ENCODE data around the gene MOGAT3.

The MOGAT3 gene

DNA sequence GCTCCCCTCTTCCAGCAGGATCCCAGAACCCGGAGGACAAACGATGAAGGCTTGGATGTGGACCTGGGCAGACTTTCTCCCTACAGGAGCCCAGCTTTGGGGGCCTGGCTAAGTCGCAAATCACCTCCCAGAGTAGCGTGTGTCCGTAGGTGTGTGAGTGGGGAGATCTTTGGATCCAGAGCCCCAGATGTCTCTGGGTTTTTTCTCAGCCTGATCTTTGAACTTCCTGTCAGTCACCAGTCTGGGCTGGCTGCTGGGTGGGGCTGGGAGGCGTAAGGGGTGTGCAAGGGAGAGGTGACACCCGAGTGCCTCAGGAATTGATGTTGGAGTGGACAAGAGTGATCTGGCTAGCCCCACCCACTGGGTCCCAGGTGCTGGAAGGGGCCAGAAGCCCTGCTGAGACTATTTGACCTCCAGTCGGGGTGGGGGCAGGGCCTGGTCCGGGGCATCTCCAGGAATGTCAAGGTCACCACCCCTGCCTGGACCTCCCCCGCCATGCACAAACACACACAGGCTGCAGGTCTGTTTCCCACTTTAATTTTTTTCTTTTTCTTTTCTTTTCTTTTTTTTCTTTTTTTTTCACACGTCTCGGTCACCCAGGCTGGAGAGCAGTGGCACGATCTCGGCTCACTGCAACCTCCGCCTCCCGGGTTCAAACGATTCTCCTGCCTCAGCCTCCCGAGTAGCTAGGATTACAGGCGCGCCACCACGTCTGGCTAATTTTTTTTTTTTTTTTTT lies at the start of gene MOGAT3:
Gene MOGAT3, minus strand, starts transcription at position 175 of the 738 bp plus-strand sequence. CDS start 182 bp downstream, outside the sequence.
- no peak for DNase-seq (ENCODE audit: low read depth)

DNA sequence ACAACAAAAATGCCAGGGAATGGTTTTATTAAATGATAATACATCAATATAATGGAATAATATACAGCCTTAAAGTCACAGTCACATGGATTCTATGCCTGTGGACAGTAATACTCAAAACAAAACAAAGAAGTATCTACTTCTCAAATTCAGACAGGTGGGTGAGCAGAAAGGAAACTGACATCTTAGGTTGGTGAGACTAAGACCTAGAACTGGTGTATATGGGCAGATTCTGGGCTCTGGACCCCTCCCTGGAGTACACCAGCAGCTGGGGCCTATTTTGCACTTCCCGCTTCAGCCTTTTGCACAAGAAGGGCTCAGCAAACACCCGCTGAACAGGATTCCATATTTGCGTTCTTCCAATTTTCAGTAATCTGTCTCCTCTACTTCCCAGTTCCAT lies 49.5 kb upstream of the MOGAT3 start:
- DNase-seq (ENCODE audit: low read depth) = no peak

- no peak for DNase-seq (ENCODE audit: low read depth)
Measured at GRCh38 chr7:101248276-101248675, 47.4 kb upstream of the MOGAT3 start.

DNA sequence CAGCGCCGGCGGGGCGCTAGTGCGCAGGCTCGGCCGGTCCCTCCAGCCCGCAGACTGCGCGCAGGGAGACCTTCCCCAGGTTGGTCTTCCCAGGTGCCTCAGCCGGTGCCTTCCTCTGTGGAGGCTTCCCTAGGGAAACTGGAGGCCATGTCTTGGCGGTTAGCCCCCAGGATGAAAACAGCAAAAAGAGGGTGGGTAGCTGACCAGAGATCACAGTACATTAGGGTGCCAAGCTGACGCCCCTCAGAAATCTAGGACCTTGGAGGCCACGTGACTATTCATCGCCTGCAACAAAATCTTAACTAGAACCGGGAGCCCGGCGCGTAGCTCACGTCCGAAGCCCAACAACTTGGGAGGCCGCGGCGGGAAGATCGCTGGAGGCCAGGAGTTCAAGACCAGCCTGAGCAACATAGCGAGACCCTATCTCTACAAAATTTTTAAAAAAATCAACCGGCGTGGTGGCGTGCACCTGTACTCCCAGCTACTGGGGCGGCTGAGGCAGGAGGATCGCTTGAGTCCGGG lies 44.4 kb upstream of the MOGAT3 start:
- DNase-seq (ENCODE audit: low read depth) = no peak

DNA sequence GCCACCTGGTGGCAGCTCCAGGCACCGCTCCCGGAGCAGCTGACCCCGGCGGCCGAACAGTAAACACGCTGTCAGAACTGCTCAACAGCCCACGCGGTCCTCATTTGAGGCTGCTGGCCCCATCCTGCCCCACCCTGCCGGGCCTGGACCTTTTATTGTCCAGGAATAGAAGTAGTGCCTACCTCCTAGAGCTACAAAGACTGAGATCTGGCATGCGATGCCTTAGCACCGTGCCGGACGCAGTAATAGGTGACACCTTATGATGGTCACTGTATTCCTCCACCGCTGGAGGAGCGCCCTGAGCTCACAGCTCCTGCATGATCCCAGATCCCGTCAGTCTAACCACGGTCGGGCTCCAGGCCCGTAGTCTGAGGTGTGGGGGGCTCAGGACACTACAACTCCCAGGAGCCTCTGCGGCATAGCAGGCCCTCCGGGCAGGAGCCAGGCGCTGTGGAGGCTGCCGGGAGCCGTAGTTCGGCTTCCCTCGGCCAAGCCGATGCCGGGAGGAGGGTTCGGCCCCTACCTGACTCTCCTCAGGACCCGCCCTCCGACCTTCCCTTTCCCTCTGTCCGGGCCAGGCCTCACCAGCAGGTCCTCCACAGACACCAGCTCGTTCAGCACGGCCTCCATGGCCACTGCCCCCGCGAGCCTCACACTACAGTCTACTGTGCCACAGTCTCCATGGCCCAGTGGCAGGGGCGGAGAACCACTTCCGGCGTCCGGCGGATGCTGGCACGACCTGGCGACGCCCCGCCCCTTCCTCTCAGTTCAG lies 43.7 kb upstream of the MOGAT3 start, which contains the start of gene FIS1:
Gene FIS1, minus strand, starts transcription at position 707 of the 772 bp plus-strand sequence. Its CDS starts 77 bp downstream, at position 630.
- DNase-seq (ENCODE audit: low read depth) = peak; percentile 79

DNA sequence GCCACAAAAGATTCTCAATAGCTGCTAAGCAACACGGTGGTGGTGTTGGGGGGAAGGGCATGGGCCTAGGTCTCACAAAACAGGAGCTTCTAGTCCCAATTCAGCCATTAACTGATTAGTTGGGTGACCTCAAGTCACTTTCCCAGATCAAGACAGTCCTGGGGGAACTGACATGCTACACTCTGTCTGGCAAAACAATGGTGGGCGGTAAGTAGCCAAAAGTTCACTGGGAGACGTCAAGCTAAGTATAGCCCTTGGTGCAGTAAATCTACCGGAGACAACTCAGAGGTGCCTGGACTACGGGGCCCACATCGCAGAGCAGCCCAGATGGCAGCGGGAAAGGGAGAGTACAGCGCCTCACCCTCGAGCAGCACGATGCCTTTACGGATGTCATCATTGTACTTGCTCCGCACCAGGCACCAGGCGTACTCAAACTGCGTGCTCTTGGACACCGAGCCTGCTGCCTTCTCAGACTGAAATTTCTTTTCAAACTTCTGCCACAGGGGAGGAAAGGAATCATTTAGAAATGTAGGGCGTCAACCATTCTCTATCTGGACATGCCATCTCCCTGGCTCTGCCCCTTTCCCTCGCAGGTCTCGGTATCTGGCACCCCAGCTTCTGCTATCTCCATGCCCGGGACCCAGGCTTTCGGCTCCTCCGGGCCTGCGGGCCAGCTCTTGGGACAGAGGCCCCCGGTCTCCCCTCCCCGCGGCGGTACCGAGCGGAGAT lies 43.0 kb upstream of the MOGAT3 start:
- no peak for DNase-seq (ENCODE audit: low read depth)

DNA sequence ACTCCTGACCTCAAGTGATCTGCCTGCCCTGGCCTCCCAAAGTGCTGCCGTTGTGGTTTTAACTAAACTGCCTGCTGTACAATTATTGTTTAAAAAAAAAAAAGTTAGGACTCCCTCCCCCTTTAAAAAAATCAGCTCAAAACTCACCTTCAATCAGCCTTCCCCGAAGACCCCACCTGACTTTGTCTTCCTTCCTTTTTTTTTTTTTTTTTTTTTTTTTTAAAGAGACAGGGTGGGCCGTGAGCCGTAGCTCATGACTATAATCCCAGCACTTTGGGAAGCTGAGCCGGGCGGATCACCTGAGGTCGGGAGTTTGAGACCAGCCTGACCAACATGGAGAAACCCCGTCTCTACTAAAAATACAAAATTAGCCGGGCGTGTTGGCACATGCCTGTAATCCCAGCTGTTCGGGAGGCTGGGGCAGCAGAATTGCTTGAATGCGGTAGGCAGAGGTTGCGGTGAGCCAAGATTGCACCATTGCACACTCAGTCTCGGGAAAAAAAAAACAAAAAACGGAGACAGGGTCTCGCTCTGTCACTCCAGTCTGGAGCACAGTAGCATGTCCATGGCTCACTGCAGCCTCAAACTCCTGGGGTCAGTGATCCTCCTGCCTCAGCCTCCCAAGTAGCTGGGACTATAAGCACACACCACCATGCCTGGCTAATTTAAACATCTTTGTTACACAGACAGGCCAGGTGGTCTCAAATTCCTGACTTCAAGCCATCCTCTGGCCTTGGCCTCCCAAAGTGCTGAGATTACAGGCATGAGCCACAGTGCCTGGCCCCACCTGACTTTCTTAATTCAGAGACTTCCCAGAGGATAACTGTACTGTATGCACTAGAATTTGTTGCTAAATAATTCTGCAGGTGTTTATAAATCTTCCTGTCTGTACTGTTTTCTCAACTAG lies 40.9 kb upstream of the MOGAT3 start:
- DNase-seq (ENCODE audit: low read depth) = no peak

DNA sequence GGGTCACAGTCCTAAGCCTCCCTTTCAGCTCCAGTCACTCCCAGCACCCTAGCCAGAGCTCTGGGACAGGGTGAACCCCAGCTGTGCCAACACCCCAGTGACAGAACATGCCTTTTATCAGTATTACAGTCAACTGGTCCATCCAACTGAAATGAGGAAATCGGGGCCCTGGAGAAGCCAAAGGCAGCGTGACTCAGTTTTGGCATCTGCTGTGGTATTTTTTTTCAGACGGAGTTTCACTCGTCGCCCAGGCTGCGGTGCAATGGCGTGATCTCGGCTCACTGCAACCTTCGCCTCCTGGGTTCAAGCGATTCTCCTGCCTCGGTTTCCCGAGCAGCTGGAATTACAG lies 40.2 kb upstream of the MOGAT3 start:
- DNase-seq (ENCODE audit: low read depth) = no peak

GRCh38 chr7:101240226-101241014 lies 39.6 kb upstream of the MOGAT3 start:
- no peak for DNase-seq (ENCODE audit: low read depth)

GRCh38 chr7:101239951-101240220 lies 39.0 kb upstream of the MOGAT3 start:
- DNase-seq (ENCODE audit: low read depth) = no peak

DNA sequence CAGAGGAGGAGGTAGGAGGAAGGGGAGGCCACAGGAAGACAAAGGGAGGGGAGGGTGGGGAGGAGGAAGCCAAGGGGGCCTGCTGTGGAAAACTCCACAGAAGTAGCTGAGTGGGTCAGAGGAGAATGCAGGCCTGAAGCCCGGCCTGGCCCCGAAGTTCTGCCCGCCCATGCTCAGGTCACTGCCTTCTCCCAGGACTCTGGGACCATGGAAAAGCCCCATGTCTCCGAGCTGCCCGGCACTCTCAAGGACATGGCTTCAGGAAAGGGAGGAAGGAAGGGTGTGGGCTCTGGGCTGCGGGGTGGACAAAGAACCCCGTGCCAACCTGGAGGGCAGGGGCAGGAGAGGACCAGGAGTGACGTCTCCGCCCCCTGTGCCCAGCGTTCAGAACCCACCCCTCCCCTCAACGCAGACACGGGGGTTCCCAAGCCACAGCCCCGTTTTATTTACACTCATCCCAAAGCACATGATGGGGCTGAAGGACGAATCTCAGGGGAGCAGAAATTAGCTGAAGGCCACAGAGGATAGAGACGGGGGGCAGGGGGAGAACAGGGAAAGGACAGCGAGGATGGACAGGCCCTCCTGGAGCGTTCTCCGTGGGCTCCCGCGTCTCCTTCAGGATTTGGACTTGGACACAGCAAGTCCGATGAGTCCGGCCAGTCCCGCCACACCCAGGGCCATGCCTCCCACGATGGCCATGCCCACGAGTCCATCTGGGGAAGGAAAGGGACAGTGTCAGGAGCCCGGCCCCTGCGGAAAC lies 38.5 kb upstream of the MOGAT3 start:
- DNase-seq (ENCODE audit: low read depth) = no peak

GRCh38 chr7:101238226-101239182 lies 37.7 kb upstream of the MOGAT3 start:
- no peak for DNase-seq (ENCODE audit: low read depth)

GRCh38 chr7:101237206-101238067 lies 36.6 kb upstream of the MOGAT3 start, which contains the start of gene CLDN15:
CLDN15 (minus strand) TSS chr7:101237802; CDS start chr7:101237581, 221 bp downstream.
- no peak for DNase-seq (ENCODE audit: low read depth)

GRCh38 chr7:101236292-101236835 lies 35.5 kb upstream of the MOGAT3 start:
- no peak for DNase-seq (ENCODE audit: low read depth)

GRCh38 chr7:101235522-101235921 lies 34.7 kb upstream of the MOGAT3 start:
- no peak for DNase-seq (ENCODE audit: low read depth)

GRCh38 chr7:101235050-101235449 lies 34.2 kb upstream of the MOGAT3 start:
- no peak for DNase-seq (ENCODE audit: low read depth)

DNA sequence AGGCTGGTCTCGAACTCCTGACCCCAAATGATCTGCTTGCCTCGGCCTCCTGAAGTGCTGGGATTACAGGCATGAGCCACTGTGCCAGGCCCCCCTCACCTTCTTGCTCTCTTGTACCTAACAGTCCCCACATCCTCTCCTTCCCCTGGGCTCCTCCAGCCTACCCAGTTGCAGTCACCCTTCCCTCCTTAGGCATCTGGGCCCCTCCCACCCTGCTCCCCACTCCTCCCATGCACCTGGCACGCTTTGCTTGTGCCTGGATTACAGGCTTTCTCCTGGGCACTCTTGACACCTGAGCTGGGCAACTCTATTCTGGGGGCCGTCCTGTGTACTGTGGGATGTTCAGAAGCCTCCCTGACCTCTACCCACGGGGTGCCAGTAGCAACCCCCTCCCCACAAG lies 33.8 kb upstream of the MOGAT3 start:
- DNase-seq (ENCODE audit: low read depth) = no peak
